ENCODE data around the gene L3MBTL4. TPM values are rescaled to one million over a fixed set of nuclear protein-coding genes. Genes with fewer than 3 reads are reported as not detected.

L3MBTL4 gene
- total RNA-seq, 1 experiment from 2014 or later: 1.4 TPM

- ChIA-PET POLR2A (no interaction called here), CTCF (no interaction called here)
- no peak overlapping the region for H3K4me3 Mint-ChIP-seq
- H3K9me3 Mint-ChIP-seq: no peaks in the 10 kb centered on the region
- H3K27ac Mint-ChIP-seq: no peak overlapping the region
- TF ChIP-seq TEAD1 (CRISPR knock-in tag; IDR thresholded peaks at IDR 0.05) (no peak), ZNF219 (CRISPR knock-in tag; IDR thresholded peaks at IDR 0.05; ENCODE audit: borderline replicate concordance) (no peak), HMGA2 (CRISPR knock-in tag; IDR thresholded peaks at IDR 0.05) (no peak)
- no peaks in the 10 kb centered on the region for H3K36me3 Mint-ChIP-seq
- H3K4me1 Mint-ChIP-seq: no peaks in the 10 kb centered on the region
- no peaks in the 10 kb centered on the region for H3K27me3 Mint-ChIP-seq (ENCODE audit: low read depth)
- ATAC-seq (no peak), DNase-seq (ENCODE audit: low spot score) (no peak)
Measured at GRCh38 chr18:6198585-6198984, 216.1 kb downstream of the L3MBTL4 start.

GRCh38 chr18:6194640-6195039 is 220.1 kb downstream of the L3MBTL4 start:
- no peaks in the 10 kb centered on the region for H3K27me3 Mint-ChIP-seq (ENCODE audit: low read depth)

More at GRCh38 chr18:6194640-6195039, 220.1 kb downstream of the L3MBTL4 start:
- TF ChIP-seq ZNF423 (CRISPR knock-in tag; IDR thresholded peaks at IDR 0.05) (no peak), ZBTB43 (CRISPR knock-in tag; IDR thresholded peaks at IDR 0.05) (no peak), JAZF1 (CRISPR knock-in tag; IDR thresholded peaks at IDR 0.05) (no peak), NR1H2 (CRISPR knock-in tag; IDR thresholded peaks at IDR 0.05) (no peak), ZNF425 (CRISPR knock-in tag; conservative IDR thresholded peaks at IDR 0.05) (no peak), AR (CRISPR knock-in tag; IDR thresholded peaks at IDR 0.05) (no peak), ZSCAN18 (CRISPR knock-in tag; IDR thresholded peaks at IDR 0.05) (no peak), ATF2 (CRISPR knock-in tag; IDR thresholded peaks at IDR 0.05; ENCODE audit: borderline replicate concordance, low read depth) (no peak), E2F5 (CRISPR knock-in tag; IDR thresholded peaks at IDR 0.05) (no peak), ZNF232 (CRISPR knock-in tag; IDR thresholded peaks at IDR 0.05) (no peak), ZMAT4 (CRISPR knock-in tag; IDR thresholded peaks at IDR 0.05) (no peak), FOXK1 (CRISPR knock-in tag; IDR thresholded peaks at IDR 0.05) (no peak), E2F1 (CRISPR knock-in tag; IDR thresholded peaks at IDR 0.05) (no peak), CBFB (CRISPR knock-in tag; IDR thresholded peaks at IDR 0.05; ENCODE audit: low read depth) (no peak), SMAD3 (CRISPR knock-in tag; IDR thresholded peaks at IDR 0.05; ENCODE audit: borderline replicate concordance) (no peak), ESRRA (CRISPR knock-in tag; IDR thresholded peaks at IDR 0.05; ENCODE audit: borderline replicate concordance) (no peak)
- ChIA-PET CTCF (interaction anchor here (1.3 to 2.2 kb wide), 2 partner anchors 25 to 327 kb away, joined by 3 to 8 read pairs; no protein-coding TSS in a partner anchor), POLR2A (no interaction called here)
- Mint-ChIP-seq H3K4me1 (no peaks in the 10 kb centered on the region), H3K4me3 (no peak overlapping the region), H3K36me3 (no peaks in the 10 kb centered on the region), H3K9me3 (no peaks in the 10 kb centered on the region), H3K27ac (no peak overlapping the region)
- DNase-seq (ENCODE audit: low spot score): no peak
- ATAC-seq: no peak

All from WTC11 (cell line).